Lung microvascular endothelial cell (primary cell): ENCODE data around the gene LIN37. TPM values are rescaled to one million over a fixed set of nuclear protein-coding genes. Genes with fewer than 3 reads are reported as not detected.
A peak's percentile ranks its signal among the peaks of the same experiment; 100 is the strongest.
"Not testable (repeated sequence)": the region's sequence is repeated elsewhere in the genome, so short reads cannot be mapped to it uniquely, and the experiment has no call there.

Experiments
- DNase-seq, 2 donors: peaks; one replicate each; pipeline versions ENCODE4 v3.0.0 to v3.0.0-alpha.2; 2010; ENCODE audit warnings: low read depth in 2 of 2
- total RNA-seq: library from RNA; depleted of rRNA; stranded (reverse); fragments of >200 nt; gene quantifications from 2 replicates; pipeline ENCODE4 v1.2.1, GENCODE V29; 2014

The LIN37 gene
- total RNA-seq, 1 donor from 2014 or later: 5.0 TPM

- DNase-seq: no peak
These were observed 4.5 kb downstream of the LIN37 start for GRCh38 chr19:35752746-35753350.

- no peak for DNase-seq
These were observed 5.4 kb downstream of the LIN37 start for GRCh38 chr19:35753634-35754369.

GRCh38 chr19:35754370-35755130 is 6.2 kb downstream of the LIN37 start:
- DNase-seq: no peak

GRCh38 chr19:35755131-35755549 is 6.8 kb downstream of the LIN37 start:
- DNase-seq: no peak

GRCh38 chr19:35755550-35756376 is 7.4 kb downstream of the LIN37 start:
- DNase-seq: peak in 1 of 2 donors; percentile 60

GRCh38 chr19:35756377-35757230 is 8.2 kb downstream of the LIN37 start, which contains the start of gene HSPB6:
TSS of gene HSPB6 (minus strand) at chr19:35757029. CDS start at chr19:35757008, 21 bp downstream.
- peak; percentile 31 to 37 for DNase-seq

- peak in 1 of 2 donors; percentile 67 for DNase-seq
These were observed 8.9 kb downstream of the LIN37 start for GRCh38 chr19:35757231-35757748.

- DNase-seq: peak; percentile 99 to 100
These were observed 9.6 kb downstream of the LIN37 start, which contains the start of gene PROSER3 for GRCh38 chr19:35757749-35758608. TSS of gene PROSER3 (plus strand) at chr19:35758176. CDS start at chr19:35758216, 40 bp downstream.

- no peak for DNase-seq
These were observed 11.3 kb downstream of the LIN37 start for GRCh38 chr19:35759697-35760096.

GRCh38 chr19:35760711-35761349 is 12.5 kb downstream of the LIN37 start:
- DNase-seq: no peak

- no peak for DNase-seq
These were observed 16.3 kb downstream of the LIN37 start for GRCh38 chr19:35764432-35765315.

- DNase-seq: no peak
These were observed 18.3 kb downstream of the LIN37 start for GRCh38 chr19:35766571-35767104.

- no peak for DNase-seq
These were observed 19.1 kb downstream of the LIN37 start for GRCh38 chr19:35767288-35768081.

- DNase-seq: no peak
These were observed 19.7 kb downstream of the LIN37 start for GRCh38 chr19:35768082-35768421.

- DNase-seq: not testable (repeated sequence)
These were observed 24.0 kb downstream of the LIN37 start for GRCh38 chr19:35772362-35772761.

- no peak for DNase-seq
These were observed 24.8 kb downstream of the LIN37 start for GRCh38 chr19:35773020-35773806.
